OCI-LY7 (cell line): ENCODE measurements around the gene HBE1. TPM values are rescaled to one million over a fixed set of nuclear protein-coding genes. Genes with fewer than 3 reads are reported as not detected.

Experiments used
- BruUV-seq: library from RNA; stranded (reverse); fragments of 400-500 nt; replicated peaks from 2 replicates; lab custom pipeline; 2021; lab: Mats Ljungman, UMichigan
- CTCF ChIA-PET: fragments of 300-600 bp; sonication (Branson Sonifier 250); formaldehyde crosslinking; loops from one replicate; lab custom pipeline; 2022; ENCODE audit warnings: antibody characterized with exemption; ENCODE audit not compliant: unreplicated experiment; lab: Charles Lee
- POLR2A ChIA-PET: fragments of 300-600 bp; sonication (Branson Sonifier 250); formaldehyde crosslinking; loops from one replicate; lab custom pipeline; 2022; ENCODE audit warnings: antibody characterized with exemption; lab: Charles Lee
- DNase-seq: peaks from one replicate; pipeline ENCODE4 v3.0.0-alpha.2; 2015; ENCODE audit warnings: low spot score
- H2AFZ ChIP-seq: fragments of 200-600 bp; sonication (generic), shearing (Covaris generic); 2 replicates; pipeline ENCODE4 v1.6.1; 2014; ENCODE audit warnings: mild to moderate bottlenecking, antibody characterized with exemption, low read length, moderate library complexity
- H3K27ac ChIP-seq: fragments of 200-600 bp; sonication (generic); 2 replicates; pipeline ENCODE4 v1.5.1; 2014; ENCODE audit warnings: mixed run types, low read depth, mild to moderate bottlenecking, moderate library complexity, low read length, inconsistent platforms; ENCODE audit not compliant: poor library complexity, severe bottlenecking
- H3K36me3 ChIP-seq: fragments of 200-600 bp; sonication (generic); 2 replicates; pipeline ENCODE4 v1.6.1; 2014; ENCODE audit warnings: mild to moderate bottlenecking, antibody characterized with exemption, low read length, moderate library complexity, mixed read lengths; ENCODE audit not compliant: insufficient read depth
- H3K4me1 ChIP-seq: fragments of 200-600 bp; sonication (generic); 2 replicates; pipeline ENCODE4 v1.5.1; 2014; ENCODE audit warnings: mild to moderate bottlenecking, low read length; ENCODE audit not compliant: insufficient read depth, poor library complexity, severe bottlenecking
- H3K4me2 ChIP-seq: fragments of 200-600 bp; sonication (generic); 2 replicates; pipeline ENCODE4 v1.6.1; 2014; ENCODE audit warnings: mild to moderate bottlenecking, low read length
- H3K4me3 ChIP-seq: fragments of 200-600 bp; sonication (generic); 2 replicates; pipeline ENCODE4 v1.5.1; 2014; ENCODE audit warnings: mild to moderate bottlenecking, low read depth, low read length; ENCODE audit not compliant: poor library complexity, severe bottlenecking
- H3K79me2 ChIP-seq: fragments of 200-600 bp; sonication (generic); 2 replicates; pipeline ENCODE4 v1.6.1; 2016; ENCODE audit warnings: low read depth, mild to moderate bottlenecking, low read length, moderate library complexity, mixed read lengths; ENCODE audit not compliant: insufficient read depth
- H3K9me2 ChIP-seq: fragments of 200-600 bp; sonication (generic); 2 replicates; pipeline ENCODE4 v1.6.1; 2016; ENCODE audit warnings: mild to moderate bottlenecking, low read length, mixed read lengths; ENCODE audit not compliant: insufficient read depth
- H3K9me3 ChIP-seq: fragments of 200-600 bp; sonication (generic); 2 replicates; pipeline ENCODE4 v1.6.1; 2014; ENCODE audit warnings: mild to moderate bottlenecking, mixed run types, low read length, mixed read lengths
- H4K20me1 ChIP-seq: fragments of 200-600 bp; sonication (generic); 2 replicates; pipeline ENCODE4 v1.6.1; 2014; ENCODE audit warnings: mild to moderate bottlenecking, antibody characterized with exemption, low read length, moderate library complexity, mixed read lengths; ENCODE audit not compliant: insufficient read depth
- CTCF ChIP-seq: fragments of 200-600 bp; sonication (generic); conservative IDR thresholded peaks from 2 replicates; pipeline ENCODE4 v1.5.1; 2014; ENCODE audit warnings: mild to moderate bottlenecking, antibody characterized with exemption, low read length, moderate library complexity, mixed read lengths
- EZH2phosphoT487 ChIP-seq: fragments of 200-600 bp; sonication (generic); IDR thresholded peaks from 2 replicates; pipeline ENCODE4 v1.6.1; 2018; ENCODE audit warnings: low read depth, borderline replicate concordance, mild to moderate bottlenecking, mixed run types, antibody characterized with exemption, low read length, moderate library complexity, mixed read lengths
- intact Hi-C: fragments of 100-400 bp; cut with micrococcal nuclease; formaldehyde crosslinking; loops from one replicate; pipeline ENCODE4 v1.10.0; 2022; ENCODE audit not compliant: unreplicated experiment
- total RNA-seq, 2 experiments: library from RNA; depleted of rRNA in 1 of 2; stranded (reverse); fragments of >200 nt in 1 of 2; shearing (Covaris generic) in 1 of 2; gene quantifications; 2 replicates each; pipeline ENCODE4 v1.2.3, GENCODE V29; 2014 to 2022

HBE1 gene
- total RNA-seq, 2 experiments from 2014 or later = not detected

GRCh38 chr11:5247472-5248192, 22.1 kb downstream of the HBE1 start:
- intact Hi-C loops = no loop called here
- H3K36me3 ChIP-seq = no peaks in the 10 kb centered on the region
- H3K9me3 ChIP-seq = no peaks in the 10 kb centered on the region
- ChIA-PET POLR2A (interaction anchor here (0.5 to 1.2 kb wide), 3 partner anchors 12 to 876 kb away, joined by 3 read pairs; no protein-coding TSS in a partner anchor), CTCF (no interaction called here)
- H3K4me3 ChIP-seq = no peak overlapping the region
- H3K4me1 ChIP-seq = no peaks in the 10 kb centered on the region
- H3K4me2 ChIP-seq = no peak overlapping the region
- H3K79me2 ChIP-seq = no peaks in the 10 kb centered on the region
- TF ChIP-seq EZH2phosphoT487 (no peak), CTCF (no peak)
- no peaks in the 10 kb centered on the region for H3K9me2 ChIP-seq
- no peak overlapping the region for H3K27ac ChIP-seq
- no peak overlapping the region for H2AFZ ChIP-seq
- H4K20me1 ChIP-seq = no peaks in the 10 kb centered on the region
- BruUV-seq = no TSS peak
- DNase-seq = no peak

DNA sequence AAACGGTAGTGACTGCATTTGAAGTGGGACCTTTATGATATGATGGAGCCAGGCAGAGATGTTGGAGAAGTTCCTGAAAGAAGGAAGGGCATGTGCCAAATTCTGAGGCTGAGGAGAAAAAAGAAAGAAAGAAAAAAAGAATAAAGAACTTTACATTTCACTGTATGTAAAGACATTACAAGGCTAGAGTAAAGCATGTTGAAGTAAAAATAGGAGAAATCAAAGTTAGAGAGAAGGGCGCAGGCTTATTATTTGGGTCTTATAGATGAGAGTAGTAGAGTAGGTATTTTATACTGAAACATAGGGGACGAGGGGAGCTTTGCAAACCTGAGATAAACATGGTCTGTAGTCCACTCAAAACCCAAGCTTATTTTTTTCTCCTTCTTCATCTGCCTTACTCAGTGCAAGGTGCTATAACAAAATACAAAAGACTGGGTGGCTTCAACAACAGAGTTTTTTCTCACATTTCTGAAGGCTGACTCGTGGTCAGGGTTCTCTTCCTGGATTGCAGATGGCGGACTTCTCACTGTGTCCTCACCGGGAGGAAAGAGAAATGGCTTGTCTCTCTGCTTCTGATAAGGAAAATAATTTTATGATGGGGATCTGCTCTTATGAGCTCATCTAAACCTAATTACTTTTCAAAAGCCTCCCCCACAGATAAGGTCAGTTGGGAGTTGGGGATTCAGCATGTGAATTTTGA, 22.8 kb downstream of the HBE1 start:
- no peak overlapping the region for H3K4me2 ChIP-seq
- H3K4me3 ChIP-seq = no peak overlapping the region
- no peaks in the 10 kb centered on the region for H3K79me2 ChIP-seq
- ChIA-PET CTCF (no interaction called here), POLR2A (interaction anchor here (0.5 to 1.2 kb wide), 2 partner anchors 13 to 877 kb away, joined by 3 read pairs; no protein-coding TSS in a partner anchor)
- no peak overlapping the region for H3K27ac ChIP-seq
- BruUV-seq = no TSS peak
- TF ChIP-seq EZH2phosphoT487 (no peak), CTCF (no peak)
- intact Hi-C loops = no loop called here
- no peaks in the 10 kb centered on the region for H3K9me2 ChIP-seq
- no peaks in the 10 kb centered on the region for H3K4me1 ChIP-seq
- DNase-seq = no peak
- no peak overlapping the region for H2AFZ ChIP-seq
- H3K36me3 ChIP-seq = no peaks in the 10 kb centered on the region
- no peaks in the 10 kb centered on the region for H4K20me1 ChIP-seq
- H3K9me3 ChIP-seq = no peaks in the 10 kb centered on the region

DNA sequence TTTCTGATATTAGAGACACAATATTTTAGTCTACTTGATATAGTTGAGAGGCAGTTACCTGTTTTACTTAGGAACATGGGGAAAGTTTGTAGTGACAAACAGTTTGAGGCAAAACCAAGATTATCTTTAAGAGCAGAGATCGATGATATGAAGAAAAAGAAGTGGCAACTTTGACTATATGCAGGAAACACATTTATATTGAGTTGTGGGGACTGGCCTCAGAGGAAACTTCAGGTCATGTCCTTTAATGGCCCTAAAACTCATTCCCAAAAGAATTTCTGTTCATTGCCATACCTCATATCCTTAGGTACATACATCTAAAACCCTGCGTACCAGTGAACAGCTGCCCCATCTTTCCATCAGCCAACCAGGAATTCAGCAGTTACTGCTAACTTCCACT, 24.6 kb downstream of the HBE1 start:
- Histone ChIP-seq H3K4me1 (no peaks in the 10 kb centered on the region), H2AFZ (no peak overlapping the region), H3K79me2 (no peaks in the 10 kb centered on the region), H3K9me3 (no peaks in the 10 kb centered on the region), H3K27ac (no peak overlapping the region), H3K9me2 (no peaks in the 10 kb centered on the region), H3K36me3 (no peaks in the 10 kb centered on the region), H4K20me1 (no peaks in the 10 kb centered on the region), H3K4me3 (no peak overlapping the region), H3K4me2 (no peak overlapping the region)
- no peak for DNase-seq
- intact Hi-C loops = no loop called here
- ChIA-PET POLR2A (no interaction called here), CTCF (no interaction called here)
- TF ChIP-seq EZH2phosphoT487 (no peak), CTCF (no peak)
- BruUV-seq = no TSS peak
